Neural cell (in vitro differentiated cells): Measurements from ENCODE around the gene ACR.

Source experiments
- CTCF ChIP-seq: fragments of 450-650 bp; IDR thresholded peaks from 2 replicates; pipeline ENCODE4 v1.5.1; 2014; ENCODE audit warnings: antibody characterized with exemption, mild to moderate bottlenecking, moderate library complexity; ENCODE audit not compliant: poor library complexity, severe bottlenecking
- EP300 ChIP-seq: fragments of 450-650 bp; conservative IDR thresholded peaks from 2 replicates; pipeline ENCODE4 v1.6.1; 2014; ENCODE audit warnings: antibody characterized with exemption, mild to moderate bottlenecking, moderate library complexity; ENCODE audit not compliant: poor library complexity, severe bottlenecking
- EZH2 ChIP-seq: fragments of 200-600, 300-800 bp; shearing (Covaris generic), sonication (generic); IDR thresholded peaks from 2 replicates; pipeline ENCODE4 v1.6.1; 2014; ENCODE audit warnings: antibody characterized with exemption, low read length, borderline replicate concordance, mild to moderate bottlenecking; ENCODE audit not compliant: insufficient read depth, poor library complexity, severe bottlenecking
- POLR2AphosphoS5 ChIP-seq: IDR thresholded peaks from 2 replicates; pipeline ENCODE4 v1.6.1; 2012
- RAD21 ChIP-seq: fragments of 450-650 bp; conservative IDR thresholded peaks from 2 replicates; pipeline ENCODE4 v1.6.1; 2014; ENCODE audit warnings: antibody characterized with exemption, mild to moderate bottlenecking, moderate library complexity
- TAF1 ChIP-seq: IDR thresholded peaks from 2 replicates; pipeline ENCODE4 v1.6.1; 2012; ENCODE audit warnings: low read depth

DNA sequence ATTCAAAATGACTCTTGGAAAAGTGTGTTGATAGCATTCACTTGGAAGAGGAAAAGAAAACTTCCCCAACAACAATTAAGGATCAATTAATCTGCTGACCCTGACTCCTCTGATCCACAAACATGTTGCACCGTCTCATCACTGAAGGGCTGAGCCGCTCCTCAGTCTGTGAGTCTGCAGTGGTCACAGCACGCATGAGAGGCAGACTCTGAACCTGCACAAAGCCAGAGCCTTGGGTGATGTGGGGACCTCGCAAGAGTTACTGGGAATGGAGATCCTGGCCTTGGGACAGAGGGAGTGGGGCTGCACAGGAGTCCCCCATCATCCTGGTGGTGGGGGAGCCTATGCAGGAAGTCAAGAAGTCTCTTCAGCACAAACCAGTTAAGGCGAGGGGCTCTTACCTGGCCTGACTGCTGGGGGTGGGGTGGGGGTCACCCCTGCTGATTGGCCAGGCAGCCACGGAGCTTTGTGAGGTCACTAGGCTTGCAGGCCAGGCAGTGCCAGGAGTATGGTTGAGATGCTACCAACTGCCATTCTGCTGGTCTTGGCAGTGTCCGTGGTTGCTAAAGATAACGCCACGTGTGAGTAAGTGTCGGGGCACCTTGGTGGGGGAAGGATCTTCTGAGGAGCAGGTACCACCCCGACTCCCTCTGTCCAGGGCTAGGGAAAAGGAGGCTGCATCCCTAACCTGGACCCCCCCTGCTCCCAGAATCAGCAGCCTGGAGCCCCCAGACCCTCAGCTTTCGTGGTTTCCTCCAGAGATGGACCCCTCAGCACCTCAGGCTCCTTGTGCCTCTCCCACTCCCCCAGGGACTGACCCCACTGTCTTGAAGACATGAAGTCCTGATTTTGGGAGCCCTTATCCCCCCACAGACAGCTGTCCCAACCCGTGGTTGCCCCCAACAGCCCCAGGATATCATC lies at the start of gene ACR:
- TF ChIP-seq CTCF (no peak), TAF1 (no peak), POLR2AphosphoS5 (no peak), EP300 (no peak), EZH2 (no peak), RAD21 (no peak)
